Neural progenitor cell (in vitro differentiated cells): ENCODE measurements around the gene AEBP2. TPM values are rescaled to one million over a fixed set of nuclear protein-coding genes. Genes with fewer than 3 reads are reported as not detected.

Experiments used
- DNase-seq: peaks from one replicate; pipeline ENCODE4 v3.0.0-alpha.2; 2016; ENCODE audit warnings: low spot score
- H2AFZ ChIP-seq: fragments of 200-600 bp; sonication (generic); replicated peaks from 2 replicates; pipeline ENCODE4 v1.6.1; 2016; ENCODE audit warnings: antibody characterized with exemption
- H3F3A ChIP-seq: fragments of 200-600 bp; sonication (generic); 2 replicates; pipeline ENCODE4 v1.6.1; 2016; ENCODE audit warnings: antibody characterized with exemption, low read depth
- H3K27ac ChIP-seq: fragments of 200-600 bp; sonication (generic); 2 replicates; pipeline ENCODE4 v1.5.1; 2016; ENCODE audit warnings: mild to moderate bottlenecking
- H3K27me3 ChIP-seq: fragments of 200-600 bp; sonication (generic); 2 replicates; pipeline ENCODE4 v1.6.1; 2016; ENCODE audit warnings: mild to moderate bottlenecking, moderate library complexity
- H3K36me3 ChIP-seq: fragments of 200-600 bp; sonication (generic); 2 replicates; pipeline ENCODE4 v1.5.1; 2016
- H3K4me1 ChIP-seq: fragments of 200-600 bp; sonication (generic); 2 replicates; pipeline ENCODE4 v1.6.1; 2016; ENCODE audit warnings: mixed run types
- H3K4me2 ChIP-seq: fragments of 200-600 bp; sonication (generic); 2 replicates; pipeline ENCODE4 v1.6.1; 2016
- H3K4me3 ChIP-seq: fragments of 200-600 bp; sonication (generic); 2 replicates; pipeline ENCODE4 v1.5.1; 2016
- H3K79me2 ChIP-seq: fragments of 200-600 bp; sonication (generic); 2 replicates; pipeline ENCODE4 v1.6.1; 2016; ENCODE audit warnings: low read depth
- H3K9ac ChIP-seq: fragments of 200-600 bp; sonication (generic); 2 replicates; pipeline ENCODE4 v1.6.1; 2016
- H3K9me3 ChIP-seq: fragments of 200-600 bp; sonication (generic); 2 replicates; pipeline ENCODE4 v1.5.1; 2016; ENCODE audit warnings: low read depth
- H4K20me1 ChIP-seq: fragments of 200-600 bp; sonication (generic); 2 replicates; pipeline ENCODE4 v1.6.1; 2016; ENCODE audit warnings: low read depth
- H3K27ac Mint-ChIP-seq: 3 replicates; pipeline ENCODE4 v1.8.0; 2021; ENCODE audit warnings: mixed read lengths
- H3K27me3 Mint-ChIP-seq: 2 replicates; pipeline ENCODE4 v1.8.0; 2022; ENCODE audit warnings: low read depth, mild to moderate bottlenecking, inconsistent platforms, moderate library complexity, mixed read lengths; ENCODE audit not compliant: insufficient read depth
- H3K36me3 Mint-ChIP-seq: 3 replicates; pipeline ENCODE4 v1.8.0; 2021; ENCODE audit warnings: mixed read lengths
- H3K4me1 Mint-ChIP-seq: 3 replicates; pipeline ENCODE4 v1.8.0; 2021; ENCODE audit warnings: mixed read lengths
- H3K4me3 Mint-ChIP-seq: 3 replicates; pipeline ENCODE4 v1.8.0; 2021; ENCODE audit warnings: mild to moderate bottlenecking, moderate library complexity, mixed read lengths
- H3K9me3 Mint-ChIP-seq: 3 replicates; pipeline ENCODE4 v1.8.0; 2020; ENCODE audit warnings: mixed read lengths
- EZH2 ChIP-seq: fragments of 200-600 bp; sonication (generic); IDR thresholded peaks from 2 replicates; pipeline ENCODE4 v1.6.1; 2017; ENCODE audit warnings: antibody characterized with exemption, mild to moderate bottlenecking, moderate library complexity
- EZH2phosphoT487 ChIP-seq: fragments of 200-600 bp; sonication (generic); IDR thresholded peaks from 2 replicates; pipeline ENCODE4 v1.6.1; 2017; ENCODE audit warnings: antibody characterized with exemption
- total RNA-seq: library from RNA; depleted of rRNA; stranded (reverse); fragments of >200 nt; gene quantifications from 2 replicates; pipeline ENCODE4 v1.2.3, GENCODE V29; 2015; ENCODE audit warnings: low replicate concordance
- TF ChIP-seq, protein P1 (sequence below): fragments of 200-600 bp; sonication (generic); IDR thresholded peaks from 2 replicates; pipeline ENCODE4 v1.5.1; 2017; ENCODE audit warnings: antibody characterized with exemption, mild to moderate bottlenecking

The AEBP2 gene
- total RNA-seq, 1 donor from 2014 or later, result 34.0 TPM

DNA sequence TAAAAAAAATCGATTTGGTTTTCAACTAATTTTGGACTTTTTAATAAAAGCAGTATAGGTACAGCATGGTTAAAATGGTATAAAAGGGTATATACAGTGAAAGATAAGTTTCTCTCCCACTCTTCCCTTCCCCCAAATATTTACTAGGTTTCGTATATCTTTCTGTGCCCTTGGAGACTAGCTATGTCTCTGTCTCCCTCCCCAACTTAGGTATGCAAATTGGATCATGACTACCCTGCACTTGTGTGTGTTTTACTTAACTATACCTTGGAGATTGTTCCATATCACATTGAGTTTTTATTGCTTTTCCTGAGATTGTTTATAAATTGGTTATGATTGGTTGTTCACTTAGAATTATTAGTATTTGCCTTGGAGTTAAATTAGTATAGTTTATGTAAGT is 19.4 kb downstream of the AEBP2 start:
- Histone ChIP-seq H3K4me3 (no peak overlapping the region), H3K36me3 (peaks cover 9% of the 10 kb centered on the region), H3K4me1 (no peaks in the 10 kb centered on the region), H3K9ac (no peak overlapping the region), H3K27ac (no peak overlapping the region), H3K4me2 (no peak overlapping the region), H3K9me3 (no peaks in the 10 kb centered on the region), H3K79me2 (peaks cover 99% of the 10 kb centered on the region), H2AFZ (no peak overlapping the region), H4K20me1 (peaks cover 61% of the 10 kb centered on the region), H3F3A (peaks cover 3% of the 10 kb centered on the region), H3K27me3 (no peaks in the 10 kb centered on the region)
- Mint-ChIP-seq H3K4me3 (no peak overlapping the region), H3K27me3 (peaks cover 3% of the 10 kb centered on the region), H3K36me3 (peaks cover 56% of the 10 kb centered on the region), H3K27ac (no peak overlapping the region), H3K9me3 (peaks cover 26% of the 10 kb centered on the region), H3K4me1 (peaks cover 3% of the 10 kb centered on the region)
- no peak for DNase-seq
- no peak for TF ChIP-seq EZH2phosphoT487
- TF ChIP-seq EZH2, result no peak
- TF ChIP-seq, protein P1, sequence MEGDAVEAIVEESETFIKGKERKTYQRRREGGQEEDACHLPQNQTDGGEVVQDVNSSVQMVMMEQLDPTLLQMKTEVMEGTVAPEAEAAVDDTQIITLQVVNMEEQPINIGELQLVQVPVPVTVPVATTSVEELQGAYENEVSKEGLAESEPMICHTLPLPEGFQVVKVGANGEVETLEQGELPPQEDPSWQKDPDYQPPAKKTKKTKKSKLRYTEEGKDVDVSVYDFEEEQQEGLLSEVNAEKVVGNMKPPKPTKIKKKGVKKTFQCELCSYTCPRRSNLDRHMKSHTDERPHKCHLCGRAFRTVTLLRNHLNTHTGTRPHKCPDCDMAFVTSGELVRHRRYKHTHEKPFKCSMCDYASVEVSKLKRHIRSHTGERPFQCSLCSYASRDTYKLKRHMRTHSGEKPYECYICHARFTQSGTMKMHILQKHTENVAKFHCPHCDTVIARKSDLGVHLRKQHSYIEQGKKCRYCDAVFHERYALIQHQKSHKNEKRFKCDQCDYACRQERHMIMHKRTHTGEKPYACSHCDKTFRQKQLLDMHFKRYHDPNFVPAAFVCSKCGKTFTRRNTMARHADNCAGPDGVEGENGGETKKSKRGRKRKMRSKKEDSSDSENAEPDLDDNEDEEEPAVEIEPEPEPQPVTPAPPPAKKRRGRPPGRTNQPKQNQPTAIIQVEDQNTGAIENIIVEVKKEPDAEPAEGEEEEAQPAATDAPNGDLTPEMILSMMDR, result no peak

GRCh38 chr12:19461999-19462398 is 22.7 kb downstream of the AEBP2 start:
- no peak for DNase-seq
- Histone ChIP-seq H3K27me3 (no peaks in the 10 kb centered on the region), H3K4me1 (no peaks in the 10 kb centered on the region), H2AFZ (no peak overlapping the region), H3K27ac (no peak overlapping the region), H3K4me2 (no peak overlapping the region), H3K79me2 (peaks cover 99% of the 10 kb centered on the region), H3K36me3 (peaks cover 9% of the 10 kb centered on the region), H3K9ac (no peak overlapping the region), H3K4me3 (no peak overlapping the region), H3K9me3 (no peaks in the 10 kb centered on the region), H3F3A (peaks cover 3% of the 10 kb centered on the region), H4K20me1 (peaks cover 41% of the 10 kb centered on the region)
- H3K27ac Mint-ChIP-seq, result no peak overlapping the region
- H3K9me3 Mint-ChIP-seq, result peaks cover 8% of the 10 kb centered on the region
- TF ChIP-seq EZH2phosphoT487 (no peak), EZH2 (no peak)
- TF ChIP-seq, protein P1, result no peak
- H3K36me3 Mint-ChIP-seq, result peaks cover 49% of the 10 kb centered on the region
- H3K4me3 Mint-ChIP-seq, result no peak overlapping the region
- no peaks in the 10 kb centered on the region for H3K4me1 Mint-ChIP-seq
- peaks cover 5% of the 10 kb centered on the region for H3K27me3 Mint-ChIP-seq

- Histone ChIP-seq H3K4me2 (no peak overlapping the region), H3K27me3 (no peaks in the 10 kb centered on the region), H3K4me1 (no peaks in the 10 kb centered on the region), H3K27ac (no peak overlapping the region), H3K79me2 (peaks cover 99% of the 10 kb centered on the region), H3K4me3 (no peak overlapping the region), H3F3A (peaks cover 3% of the 10 kb centered on the region), H3K36me3 (peaks cover 9% of the 10 kb centered on the region), H3K9me3 (no peaks in the 10 kb centered on the region), H4K20me1 (peaks cover 39% of the 10 kb centered on the region), H2AFZ (no peak overlapping the region), H3K9ac (no peak overlapping the region)
- TF ChIP-seq EZH2phosphoT487 (no peak), EZH2 (no peak)
- TF ChIP-seq, protein P1, result no peak
- peaks cover 5% of the 10 kb centered on the region for H3K27me3 Mint-ChIP-seq
- no peaks in the 10 kb centered on the region for H3K4me1 Mint-ChIP-seq
- peaks cover 46% of the 10 kb centered on the region for H3K36me3 Mint-ChIP-seq
- peaks cover 5% of the 10 kb centered on the region for H3K9me3 Mint-ChIP-seq
- no peak overlapping the region for H3K4me3 Mint-ChIP-seq
- DNase-seq, result no peak
- no peak overlapping the region for H3K27ac Mint-ChIP-seq
Observed at GRCh38 chr12:19462406-19462805, 23.1 kb downstream of the AEBP2 start.
